CD14-positive monocyte (primary cell): ENCODE data around the gene DELE1. TPM values are rescaled to one million over a fixed set of nuclear protein-coding genes. Genes with fewer than 3 reads are reported as not detected.

Source experiments
- DNase-seq, 3 donors: peaks; one replicate each; pipeline ENCODE4 v3.0.0-alpha.2; 2011 to 2022
- H2AFZ ChIP-seq: 2 replicates; pipeline ENCODE4 v1.6.0; 2012; ENCODE audit warnings: mild to moderate bottlenecking, low read depth, low read length, inconsistent platforms; ENCODE audit not compliant: insufficient read depth, poor library complexity, severe bottlenecking
- H3K27ac ChIP-seq, 2 donors: 1 replicate in 1 of 2; 2 replicates in 1 of 2; pipeline ENCODE4 v1.5.1; 2012 to 2013; ENCODE audit warnings: low read length in 2 of 2, control low read depth in 1 of 2, inconsistent platforms in 1 of 2, low read depth in 1 of 2, mild to moderate bottlenecking in 1 of 2
- H3K27me3 ChIP-seq, 2 donors: one replicate each; pipeline versions ENCODE4 v1.6.0 to v1.6.1; 2011 to 2013; ENCODE audit warnings: low read length in 2 of 2; ENCODE audit not compliant: control insufficient read depth in 2 of 2, insufficient read depth in 2 of 2
- H3K36me3 ChIP-seq, 2 donors: replicated peaks in 1 of 2; 1 replicate in 1 of 2; 2 replicates in 1 of 2; pipeline versions ENCODE4 v1.5.1 to v1.6.1; 2012 to 2013; ENCODE audit warnings: low read length in 2 of 2, control low read depth in 1 of 2, inconsistent platforms in 1 of 2, mild to moderate bottlenecking in 1 of 2; ENCODE audit not compliant: insufficient read depth in 2 of 2, control insufficient read depth in 1 of 2
- H3K4me1 ChIP-seq, 2 donors: 1 replicate in 1 of 2; 2 replicates in 1 of 2; pipeline versions ENCODE4 v1.5.1 to v1.6.1; 2012 to 2013; ENCODE audit warnings: low read length in 2 of 2, control low read depth in 1 of 2, inconsistent platforms in 1 of 2, mild to moderate bottlenecking in 1 of 2, moderate library complexity in 1 of 2; ENCODE audit not compliant: insufficient read depth in 2 of 2, control insufficient read depth in 1 of 2
- H3K4me2 ChIP-seq: replicated peaks from 2 replicates; pipeline ENCODE3; 2012; ENCODE audit warnings: low read length, moderate library complexity, mild to moderate bottlenecking; ENCODE audit not compliant: poor library complexity, severe bottlenecking; ENCODE audit errors: extremely low read depth
- H3K4me3 ChIP-seq, 3 experiments: fragments of 200-600 bp in 1 of 3; sonication (generic) in 1 of 3; replicated peaks in 1 of 3; 1 replicate in 2 of 3; 2 replicates in 1 of 3; pipeline ENCODE4 v1.5.1; 2011 to 2013; ENCODE audit warnings: low read length in 3 of 3, mild to moderate bottlenecking in 3 of 3, control low read depth in 2 of 3, low read depth in 2 of 3, inconsistent platforms in 1 of 3, moderate library complexity in 1 of 3
- H3K79me2 ChIP-seq: 2 replicates; pipeline ENCODE4 v1.6.0; 2012; ENCODE audit warnings: mild to moderate bottlenecking, control low read depth, inconsistent platforms, low read length, moderate library complexity; ENCODE audit not compliant: insufficient read depth
- H3K9ac ChIP-seq: 2 replicates; pipeline ENCODE4 v1.6.0; 2017; ENCODE audit warnings: low read length, mild to moderate bottlenecking; ENCODE audit not compliant: insufficient read depth, poor library complexity, severe bottlenecking
- H3K9me3 ChIP-seq, 2 donors: replicated peaks in 1 of 2; 1 replicate in 1 of 2; 2 replicates in 1 of 2; pipeline versions ENCODE4 v1.5.1 to v1.6.1; 2012 to 2013; ENCODE audit warnings: low read length in 2 of 2, control low read depth in 1 of 2; ENCODE audit not compliant: control insufficient read depth in 1 of 2, insufficient read depth in 1 of 2
- H4K20me1 ChIP-seq: 2 replicates; pipeline ENCODE4 v1.6.0; 2012; ENCODE audit warnings: mild to moderate bottlenecking, low read length, control low read depth, moderate library complexity; ENCODE audit not compliant: insufficient read depth
- H3K27ac Mint-ChIP-seq, 7 donors: one replicate each; pipeline ENCODE4 v1.8.0; 2020; ENCODE audit warnings: mild to moderate bottlenecking in 7 of 7, mixed read lengths in 7 of 7, moderate library complexity in 6 of 7, inconsistent platforms in 2 of 7
- H3K27me3 Mint-ChIP-seq, 3 donors: one replicate each; pipeline ENCODE4 v1.8.0; 2021 to 2022; ENCODE audit warnings: low read depth in 3 of 3, mild to moderate bottlenecking in 3 of 3, mixed read lengths in 3 of 3, moderate library complexity in 3 of 3, inconsistent platforms in 1 of 3
- H3K36me3 Mint-ChIP-seq, 2 donors: one replicate each; pipeline ENCODE4 v1.8.0; 2020; ENCODE audit warnings: mixed read lengths in 2 of 2, inconsistent platforms in 1 of 2, mild to moderate bottlenecking in 1 of 2
- H3K4me1 Mint-ChIP-seq: one replicate; pipeline ENCODE4 v1.8.0; 2020; ENCODE audit warnings: mild to moderate bottlenecking, mixed read lengths
- H3K4me3 Mint-ChIP-seq, 2 donors: one replicate each; pipeline ENCODE4 v1.8.0; 2020; ENCODE audit warnings: mild to moderate bottlenecking in 2 of 2, mixed read lengths in 2 of 2, moderate library complexity in 1 of 2
- H3K9me3 Mint-ChIP-seq, 7 donors: one replicate each; pipeline ENCODE4 v1.8.0; 2020 to 2022; ENCODE audit warnings: mixed read lengths in 7 of 7, mild to moderate bottlenecking in 6 of 7, moderate library complexity in 6 of 7, inconsistent platforms in 2 of 7
- CTCF ChIP-seq: fragments of 200-600 bp; IDR thresholded peaks from one replicate; pipeline ENCODE4 v1.8.0; 2022; ENCODE audit warnings: antibody characterized with exemption, mild to moderate bottlenecking
- WGBS: methylation state at CpG from one replicate; pipeline ENCODE4 v1.1.5; 2013; ENCODE audit warnings: missing lambda C conversion rate; ENCODE audit not compliant: insufficient coverage; 5-methylcytosine and 5-hydroxymethylcytosine counted together
- intact Hi-C, 2 donors: fragments of 100-400 bp; cut with micrococcal nuclease; formaldehyde crosslinking; loops; one replicate each; pipeline versions ENCODE4 v1.15.0 to v1.15.1; 2023
- polyA plus RNA-seq, 3 donors: library from polyadenylated mRNA; depleted of rRNA in 1 of 3; unstranded in 2 of 3; stranded (reverse) in 1 of 3; fragments of 300-500 nt in 2 of 3; fragments of >200 nt in 1 of 3; fragmentation: Illumina TruSeq in 2 of 3; gene quantifications; 1 replicate in 2 of 3; 2 replicates in 1 of 3; pipeline ENCODE4 v1.2.3, GENCODE V29; 2012 to 2021

The DELE1 gene
- polyA plus RNA-seq, 3 donors: 47.3 to 140 (median 49.6) TPM

GRCh38 chr5:141957367-141957996, 33.8 kb downstream of the DELE1 start:
- peak overlapping the region; percentile 85 to 95 (median 90) for H3K27ac Mint-ChIP-seq
- H4K20me1 ChIP-seq: no peaks in the 10 kb centered on the region
- no peak for TF ChIP-seq CTCF
- H3K27me3 ChIP-seq: no peaks in the 10 kb centered on the region
- H3K4me1 Mint-ChIP-seq: peaks cover 56% of the 10 kb centered on the region
- H3K36me3 Mint-ChIP-seq: peaks cover 3 to 6% of the 10 kb centered on the region in 2 donors
- H3K27me3 Mint-ChIP-seq: peaks cover 2 to 7% (median 4%) of the 10 kb centered on the region in 3 donors
- peak overlapping the region; percentile 68 for H3K4me2 ChIP-seq
- H3K79me2 ChIP-seq: no peaks in the 10 kb centered on the region
- peak overlapping the region; percentile 56 to 81 for H3K4me3 Mint-ChIP-seq
- DNase-seq: peak in 2 of 3 donors; percentile 25 to 44
- peak overlapping the region in 1 of 2 donors; percentile 73 for H3K27ac ChIP-seq
- no peaks in the 10 kb centered on the region for H3K36me3 ChIP-seq
- intact Hi-C loops: loop anchor here (5.0 kb wide), 2 partner anchors 35 to 265 kb away; partner anchors contain the start of gene DELE1 (in 1 of the 2)
- H3K9me3 ChIP-seq: no peaks in the 10 kb centered on the region
- H2AFZ ChIP-seq: peak overlapping the region; percentile 60
- peaks cover 0 to 2% (median 0%) of the 10 kb centered on the region in 7 donors for H3K9me3 Mint-ChIP-seq
- peaks cover 45 to 61% of the 10 kb centered on the region in 2 donors for H3K4me1 ChIP-seq
- H3K4me3 ChIP-seq: peak overlapping the region in 1 of 3 experiments; percentile 49
- 42% methylated on average over 13 of the region's 16 CpGs for WGBS
- no peak overlapping the region for H3K9ac ChIP-seq

GRCh38 chr5:141958113-141958512, 34.4 kb downstream of the DELE1 start, which contains the start of gene PCDH12:
TSS of gene PCDH12 (minus strand) at chr5:141958202. CDS start at chr5:141957851, 351 bp downstream.
- H3K4me1 ChIP-seq: peaks cover 45 to 61% of the 10 kb centered on the region in 2 donors
- H3K27ac Mint-ChIP-seq: peak within 1 kb of the TSS; percentile 85 to 95 (median 90)
- intact Hi-C loops: loop anchor here (5.0 kb wide), 2 partner anchors 36 to 266 kb away; partner anchors contain the start of gene DELE1 (in 1 of the 2)
- peak within 1 kb of the TSS; percentile 43 to 73 for H3K27ac ChIP-seq
- H4K20me1 ChIP-seq: no peaks in the 10 kb centered on the region
- H3K4me2 ChIP-seq: peak within 1 kb of the TSS; percentile 68
- DNase-seq: peak in 1 of 3 donors; percentile 45
- H3K4me3 ChIP-seq: peak within 1 kb of the TSS in 1 of 3 experiments; percentile 49
- WGBS: 0% methylated on average over 7 of the region's 7 CpGs
- H3K4me3 Mint-ChIP-seq: peak within 1 kb of the TSS; percentile 56 to 81
- H3K27me3 Mint-ChIP-seq: peaks cover 2 to 7% (median 4%) of the 10 kb centered on the region in 3 donors
- no peaks in the 10 kb centered on the region for H3K36me3 ChIP-seq
- peaks cover 56% of the 10 kb centered on the region for H3K4me1 Mint-ChIP-seq
- no peak within 1 kb of the TSS for H3K9ac ChIP-seq
- no peaks in the 10 kb centered on the region for H3K9me3 ChIP-seq
- H3K79me2 ChIP-seq: no peaks in the 10 kb centered on the region
- H3K36me3 Mint-ChIP-seq: peaks cover 3 to 6% of the 10 kb centered on the region in 2 donors
- no peaks in the 10 kb centered on the region for H3K27me3 ChIP-seq
- H3K9me3 Mint-ChIP-seq: peaks cover 0 to 2% (median 0%) of the 10 kb centered on the region in 7 donors
- no peak for TF ChIP-seq CTCF
- peak within 1 kb of the TSS; percentile 60 for H2AFZ ChIP-seq
